Neural cell (in vitro differentiated cells): ENCODE measurements around the gene PPP1R3D. TPM values are rescaled to one million over a fixed set of nuclear protein-coding genes. Genes with fewer than 3 reads are reported as not detected.

Experiments used
- H2AFZ ChIP-seq: fragments of 200-600, 300-800 bp; sonication (generic), shearing (Covaris generic); 2 replicates; pipeline ENCODE4 v1.6.0; 2014; ENCODE audit warnings: low read depth, mild to moderate bottlenecking, antibody characterized with exemption, low read length, moderate library complexity
- H3F3A ChIP-seq: fragments of 200-600 bp; shearing (Covaris generic); 2 replicates; pipeline ENCODE4 v1.6.1; 2016; ENCODE audit warnings: mild to moderate bottlenecking, moderate library complexity, mixed read lengths, antibody characterized with exemption, low read length; ENCODE audit not compliant: insufficient read depth, poor library complexity, severe bottlenecking
- H3K27ac ChIP-seq: fragments of 200-600, 300-800 bp; sonication (generic), shearing (Covaris generic); 2 replicates; pipeline ENCODE4 v1.5.1; 2014; ENCODE audit warnings: mild to moderate bottlenecking, low read length, moderate library complexity
- H3K27me3 ChIP-seq: fragments of 300-800, 200-600 bp; sonication (generic), shearing (Covaris generic); 2 replicates; pipeline ENCODE4 v1.6.0; 2014; ENCODE audit warnings: mild to moderate bottlenecking, low read depth, low read length, moderate library complexity; ENCODE audit not compliant: insufficient read depth
- H3K36me3 ChIP-seq: fragments of 300-800, 200-600 bp; sonication (generic), shearing (Covaris generic); 2 replicates; pipeline ENCODE4 v1.5.1; 2014; ENCODE audit warnings: mild to moderate bottlenecking, antibody characterized with exemption, low read length, moderate library complexity; ENCODE audit not compliant: insufficient read depth
- H3K4me2 ChIP-seq: fragments of 300-800, 200-600 bp; sonication (generic), shearing (Covaris generic); 2 replicates; pipeline ENCODE4 v1.6.0; 2014; ENCODE audit warnings: mild to moderate bottlenecking, low read length
- H3K4me3 ChIP-seq: fragments of 300-800, 200-600 bp; sonication (generic), shearing (Covaris generic); 2 replicates; pipeline ENCODE4 v1.5.1; 2014; ENCODE audit warnings: mild to moderate bottlenecking, low read length, moderate library complexity
- H3K79me2 ChIP-seq: fragments of 200-600 bp; shearing (Covaris generic); replicated peaks from 2 replicates; pipeline ENCODE4 v1.6.0; 2014; ENCODE audit warnings: mild to moderate bottlenecking, low read length, moderate library complexity; ENCODE audit not compliant: insufficient read depth
- H3K9ac ChIP-seq: fragments of 300-800, 200-600 bp; sonication (generic), shearing (Covaris generic); 2 replicates; pipeline ENCODE4 v1.6.1; 2016; ENCODE audit warnings: mild to moderate bottlenecking, low read length, mixed read lengths
- H3K9me2 ChIP-seq: fragments of 200-600 bp; shearing (Covaris generic); 2 replicates; pipeline ENCODE4 v1.6.1; 2016; ENCODE audit warnings: mild to moderate bottlenecking, low read length, mixed read lengths; ENCODE audit not compliant: insufficient read depth
- H3K9me3 ChIP-seq: fragments of 200-600, 300-800 bp; sonication (generic), shearing (Covaris generic); 2 replicates; pipeline ENCODE4 v1.6.1; 2016; ENCODE audit warnings: mild to moderate bottlenecking, mixed run types, low read length, moderate library complexity, mixed read lengths
- H4K20me1 ChIP-seq: fragments of 200-600 bp; shearing (Covaris generic); 2 replicates; pipeline ENCODE4 v1.6.1; 2016; ENCODE audit warnings: mild to moderate bottlenecking, mixed run types; ENCODE audit not compliant: insufficient read depth
- EP300 ChIP-seq: fragments of 450-650 bp; conservative IDR thresholded peaks from 2 replicates; pipeline ENCODE4 v1.6.1; 2014; ENCODE audit warnings: antibody characterized with exemption, mild to moderate bottlenecking, moderate library complexity; ENCODE audit not compliant: poor library complexity, severe bottlenecking
- EZH2 ChIP-seq: fragments of 200-600, 300-800 bp; shearing (Covaris generic), sonication (generic); IDR thresholded peaks from 2 replicates; pipeline ENCODE4 v1.6.1; 2014; ENCODE audit warnings: antibody characterized with exemption, low read length, borderline replicate concordance, mild to moderate bottlenecking; ENCODE audit not compliant: insufficient read depth, poor library complexity, severe bottlenecking
- MXI1 ChIP-seq: fragments of 450-650 bp; conservative IDR thresholded peaks from 2 replicates; pipeline ENCODE4 v1.6.1; 2014; ENCODE audit warnings: antibody characterized with exemption, mild to moderate bottlenecking; ENCODE audit not compliant: poor library complexity, severe bottlenecking
- POLR2AphosphoS5 ChIP-seq: IDR thresholded peaks from 2 replicates; pipeline ENCODE4 v1.6.1; 2012
- RAD21 ChIP-seq: fragments of 450-650 bp; conservative IDR thresholded peaks from 2 replicates; pipeline ENCODE4 v1.6.1; 2014; ENCODE audit warnings: antibody characterized with exemption, mild to moderate bottlenecking, moderate library complexity
- SMC3 ChIP-seq: fragments of 450-650 bp; conservative IDR thresholded peaks from 2 replicates; pipeline ENCODE4 v1.6.1; 2014; ENCODE audit warnings: antibody characterized with exemption, mild to moderate bottlenecking, moderate library complexity; ENCODE audit not compliant: poor library complexity
- TAF1 ChIP-seq: IDR thresholded peaks from 2 replicates; pipeline ENCODE4 v1.6.1; 2012; ENCODE audit warnings: low read depth
- polyA plus RNA-seq: library from polyadenylated mRNA; depleted of rRNA; stranded (reverse); fragments of >200 nt; gene quantifications from 2 replicates; pipeline ENCODE4 v1.2.3, GENCODE V29; 2014
- TF ChIP-seq, protein P1 (sequence below): fragments of 450-650 bp; IDR thresholded peaks from 2 replicates; pipeline ENCODE4 v1.5.1; 2014; ENCODE audit warnings: antibody characterized with exemption, mild to moderate bottlenecking, moderate library complexity; ENCODE audit not compliant: poor library complexity, severe bottlenecking
- TF ChIP-seq, protein P2 (sequence below): IDR thresholded peaks from 2 replicates; pipeline ENCODE4 v1.6.1; 2012; ENCODE audit warnings: borderline replicate concordance

Gene PPP1R3D
- polyA plus RNA-seq, 1 donor from 2014 or later, result 1.6 TPM

DNA sequence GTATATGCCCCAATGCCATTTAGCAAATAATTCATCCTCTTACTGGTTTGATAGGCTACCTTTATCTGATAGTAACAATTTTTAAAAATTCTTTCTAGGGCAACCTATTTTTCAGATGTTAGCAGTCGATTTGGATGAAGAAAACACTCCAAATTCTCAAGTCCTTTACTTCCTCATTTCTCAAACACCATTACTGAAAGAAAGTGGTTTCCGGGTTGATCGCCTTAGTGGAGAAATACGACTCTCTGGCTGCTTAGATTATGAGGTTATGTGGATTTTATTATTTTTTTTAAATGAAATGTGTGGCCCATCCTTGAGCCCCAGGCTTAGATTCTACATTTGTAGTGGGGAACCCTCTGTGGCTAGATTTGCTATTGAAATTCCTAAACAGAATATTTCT is 44.4 kb upstream of the PPP1R3D start:
- no peaks in the 10 kb centered on the region for H4K20me1 ChIP-seq
- H3K36me3 ChIP-seq, result no peaks in the 10 kb centered on the region
- H2AFZ ChIP-seq, result no peak overlapping the region
- no peaks in the 10 kb centered on the region for H3K79me2 ChIP-seq
- no peaks in the 10 kb centered on the region for H3K9me3 ChIP-seq
- H3K4me3 ChIP-seq, result no peak overlapping the region
- H3K27me3 ChIP-seq, result no peaks in the 10 kb centered on the region
- TF ChIP-seq TAF1 (no peak), SMC3 (no peak), POLR2AphosphoS5 (no peak), RAD21 (no peak), EZH2 (no peak), MXI1 (no peak), EP300 (no peak)
- TF ChIP-seq, protein P1, sequence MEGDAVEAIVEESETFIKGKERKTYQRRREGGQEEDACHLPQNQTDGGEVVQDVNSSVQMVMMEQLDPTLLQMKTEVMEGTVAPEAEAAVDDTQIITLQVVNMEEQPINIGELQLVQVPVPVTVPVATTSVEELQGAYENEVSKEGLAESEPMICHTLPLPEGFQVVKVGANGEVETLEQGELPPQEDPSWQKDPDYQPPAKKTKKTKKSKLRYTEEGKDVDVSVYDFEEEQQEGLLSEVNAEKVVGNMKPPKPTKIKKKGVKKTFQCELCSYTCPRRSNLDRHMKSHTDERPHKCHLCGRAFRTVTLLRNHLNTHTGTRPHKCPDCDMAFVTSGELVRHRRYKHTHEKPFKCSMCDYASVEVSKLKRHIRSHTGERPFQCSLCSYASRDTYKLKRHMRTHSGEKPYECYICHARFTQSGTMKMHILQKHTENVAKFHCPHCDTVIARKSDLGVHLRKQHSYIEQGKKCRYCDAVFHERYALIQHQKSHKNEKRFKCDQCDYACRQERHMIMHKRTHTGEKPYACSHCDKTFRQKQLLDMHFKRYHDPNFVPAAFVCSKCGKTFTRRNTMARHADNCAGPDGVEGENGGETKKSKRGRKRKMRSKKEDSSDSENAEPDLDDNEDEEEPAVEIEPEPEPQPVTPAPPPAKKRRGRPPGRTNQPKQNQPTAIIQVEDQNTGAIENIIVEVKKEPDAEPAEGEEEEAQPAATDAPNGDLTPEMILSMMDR, result no peak
- TF ChIP-seq, protein P2, sequence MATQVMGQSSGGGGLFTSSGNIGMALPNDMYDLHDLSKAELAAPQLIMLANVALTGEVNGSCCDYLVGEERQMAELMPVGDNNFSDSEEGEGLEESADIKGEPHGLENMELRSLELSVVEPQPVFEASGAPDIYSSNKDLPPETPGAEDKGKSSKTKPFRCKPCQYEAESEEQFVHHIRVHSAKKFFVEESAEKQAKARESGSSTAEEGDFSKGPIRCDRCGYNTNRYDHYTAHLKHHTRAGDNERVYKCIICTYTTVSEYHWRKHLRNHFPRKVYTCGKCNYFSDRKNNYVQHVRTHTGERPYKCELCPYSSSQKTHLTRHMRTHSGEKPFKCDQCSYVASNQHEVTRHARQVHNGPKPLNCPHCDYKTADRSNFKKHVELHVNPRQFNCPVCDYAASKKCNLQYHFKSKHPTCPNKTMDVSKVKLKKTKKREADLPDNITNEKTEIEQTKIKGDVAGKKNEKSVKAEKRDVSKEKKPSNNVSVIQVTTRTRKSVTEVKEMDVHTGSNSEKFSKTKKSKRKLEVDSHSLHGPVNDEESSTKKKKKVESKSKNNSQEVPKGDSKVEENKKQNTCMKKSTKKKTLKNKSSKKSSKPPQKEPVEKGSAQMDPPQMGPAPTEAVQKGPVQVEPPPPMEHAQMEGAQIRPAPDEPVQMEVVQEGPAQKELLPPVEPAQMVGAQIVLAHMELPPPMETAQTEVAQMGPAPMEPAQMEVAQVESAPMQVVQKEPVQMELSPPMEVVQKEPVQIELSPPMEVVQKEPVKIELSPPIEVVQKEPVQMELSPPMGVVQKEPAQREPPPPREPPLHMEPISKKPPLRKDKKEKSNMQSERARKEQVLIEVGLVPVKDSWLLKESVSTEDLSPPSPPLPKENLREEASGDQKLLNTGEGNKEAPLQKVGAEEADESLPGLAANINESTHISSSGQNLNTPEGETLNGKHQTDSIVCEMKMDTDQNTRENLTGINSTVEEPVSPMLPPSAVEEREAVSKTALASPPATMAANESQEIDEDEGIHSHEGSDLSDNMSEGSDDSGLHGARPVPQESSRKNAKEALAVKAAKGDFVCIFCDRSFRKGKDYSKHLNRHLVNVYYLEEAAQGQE, result no peak
- no peak overlapping the region for H3K9ac ChIP-seq
- no peaks in the 10 kb centered on the region for H3K9me2 ChIP-seq
- no peak overlapping the region for H3K4me2 ChIP-seq
- H3F3A ChIP-seq, result no peaks in the 10 kb centered on the region
- no peak overlapping the region for H3K27ac ChIP-seq

DNA sequence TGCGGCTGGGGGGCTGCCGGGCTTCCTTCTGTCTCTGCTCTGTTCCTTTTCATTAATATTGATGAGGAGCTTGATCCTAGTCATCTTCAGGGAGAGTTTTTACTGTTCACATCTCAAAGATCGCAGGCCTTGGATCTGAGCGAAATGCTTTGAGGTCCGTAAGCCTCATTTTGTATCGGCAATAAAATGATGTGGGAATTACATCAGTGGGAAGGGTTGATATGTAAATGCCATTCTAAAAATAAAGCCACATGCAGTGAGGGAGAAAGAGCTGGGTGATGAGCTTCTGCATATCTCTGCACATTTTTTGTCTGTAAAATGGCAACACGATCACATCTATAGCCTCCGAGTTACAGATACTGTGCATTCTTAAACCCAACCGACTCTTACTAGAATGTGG is 43.0 kb upstream of the PPP1R3D start:
- H3K79me2 ChIP-seq, result no peaks in the 10 kb centered on the region
- peak overlapping the region; percentile 54 for H3K27ac ChIP-seq
- H3K9me3 ChIP-seq, result no peaks in the 10 kb centered on the region
- H4K20me1 ChIP-seq, result no peaks in the 10 kb centered on the region
- no peak for TF ChIP-seq POLR2AphosphoS5
- no peak for TF ChIP-seq EP300
- no peak for TF ChIP-seq MXI1
- TF ChIP-seq TAF1, result no peak
- no peak for TF ChIP-seq RAD21
- no peak for TF ChIP-seq EZH2
- no peak for TF ChIP-seq SMC3
- TF ChIP-seq, protein P2, result no peak
- TF ChIP-seq, protein P1, result no peak
- no peak overlapping the region for H3K4me2 ChIP-seq
- H3K36me3 ChIP-seq, result no peaks in the 10 kb centered on the region
- H3K9ac ChIP-seq, result peak overlapping the region; percentile 30
- H3K9me2 ChIP-seq, result no peaks in the 10 kb centered on the region
- H3K27me3 ChIP-seq, result no peaks in the 10 kb centered on the region
- no peak overlapping the region for H2AFZ ChIP-seq
- no peaks in the 10 kb centered on the region for H3F3A ChIP-seq
- H3K4me3 ChIP-seq, result no peak overlapping the region
